ENCODE data around the gene KCTD7. TPM values are rescaled to one million over a fixed set of nuclear protein-coding genes. Genes with fewer than 3 reads are reported as not detected.
"Not testable (repeated sequence)": the region's sequence is repeated elsewhere in the genome, so short reads cannot be mapped to it uniquely, and the experiment has no call there.

Gene KCTD7
- total RNA-seq, 1 donor from 2014 or later, result 19.7 TPM

- peak; percentile 97 for DNase-seq (ENCODE audit: low read depth)
Measured at GRCh38 chr7:66681491-66682349, 53.0 kb downstream of the KCTD7 start.

DNA sequence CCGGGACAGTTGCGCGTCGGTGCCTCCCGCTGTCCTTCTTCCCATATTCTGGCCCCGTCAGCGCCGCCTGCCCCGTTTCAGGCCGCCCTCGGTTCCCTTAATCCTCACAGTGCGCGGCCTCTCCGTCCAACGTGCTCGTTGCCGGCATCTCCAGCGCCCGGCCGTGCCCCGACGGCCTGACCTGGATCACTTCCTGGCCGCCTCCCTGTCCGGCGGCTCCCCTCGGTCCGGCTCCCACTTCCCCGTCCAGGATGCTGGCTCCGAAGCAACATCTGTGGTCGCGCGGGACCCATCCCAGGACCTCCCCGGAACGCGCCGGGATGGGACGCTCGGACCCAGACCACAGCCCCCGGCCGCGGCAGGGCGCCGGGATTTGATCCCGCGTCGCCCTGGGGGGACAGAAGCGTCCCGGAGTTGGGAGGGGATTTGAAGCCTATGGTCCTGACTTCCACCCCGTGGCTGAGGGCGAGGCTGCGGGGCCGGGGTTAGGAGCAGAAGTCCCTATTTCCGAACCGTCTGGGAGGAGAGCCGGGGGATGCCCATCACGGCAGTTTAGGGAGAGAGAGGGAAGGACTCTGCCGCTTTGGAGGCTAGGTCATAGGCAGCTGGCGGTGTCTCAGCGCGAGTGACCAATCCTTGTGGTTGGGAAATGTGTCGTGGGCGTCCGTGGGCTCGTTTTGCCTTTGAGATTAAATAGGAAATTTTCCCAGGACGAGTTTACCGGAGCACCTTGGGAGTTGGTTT lies 53.8 kb downstream of the KCTD7 start:
- peak; percentile 68 for DNase-seq (ENCODE audit: low read depth)

GRCh38 chr7:66683094-66683769 lies 54.6 kb downstream of the KCTD7 start:
- peak; percentile 23 for DNase-seq (ENCODE audit: low read depth)

DNA sequence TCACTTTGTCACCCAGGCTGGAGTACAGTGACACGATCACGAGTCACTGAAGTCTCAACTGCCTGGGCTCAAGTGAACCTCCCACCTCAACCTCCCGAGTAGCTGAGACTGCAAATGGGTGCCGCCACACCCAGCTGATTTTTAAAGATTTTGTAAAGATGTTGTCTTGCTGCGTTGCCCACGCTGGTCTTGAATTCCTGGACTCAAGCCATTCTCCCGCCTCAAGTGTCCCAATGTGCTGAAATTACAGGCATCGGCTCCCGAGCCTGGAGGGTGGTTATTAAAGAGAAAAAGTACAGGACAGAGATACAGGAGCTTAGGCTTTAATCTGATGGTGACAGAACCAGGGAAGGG lies 55.1 kb downstream of the KCTD7 start:
- no peak for DNase-seq (ENCODE audit: low read depth)

DNA sequence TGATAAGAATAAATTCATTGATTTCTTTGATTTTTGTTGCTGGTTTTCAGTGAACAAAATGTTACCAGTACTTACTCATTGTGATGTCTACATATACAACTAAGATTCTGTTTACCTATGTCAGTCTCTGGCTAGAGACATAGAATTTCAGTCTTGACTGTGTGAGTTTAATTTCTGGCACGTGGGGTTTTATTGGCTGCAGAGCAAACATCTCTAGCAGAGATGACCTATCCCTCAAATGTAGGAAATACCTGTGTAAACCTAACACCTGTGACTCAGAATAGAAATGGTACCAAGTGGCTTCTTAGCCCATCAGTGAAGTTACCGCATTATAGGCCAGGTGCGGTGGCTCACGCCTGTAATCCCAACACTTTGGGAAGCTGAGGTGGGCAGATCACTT lies 57.0 kb downstream of the KCTD7 start:
- DNase-seq (ENCODE audit: low read depth), result not testable (repeated sequence)

DNA sequence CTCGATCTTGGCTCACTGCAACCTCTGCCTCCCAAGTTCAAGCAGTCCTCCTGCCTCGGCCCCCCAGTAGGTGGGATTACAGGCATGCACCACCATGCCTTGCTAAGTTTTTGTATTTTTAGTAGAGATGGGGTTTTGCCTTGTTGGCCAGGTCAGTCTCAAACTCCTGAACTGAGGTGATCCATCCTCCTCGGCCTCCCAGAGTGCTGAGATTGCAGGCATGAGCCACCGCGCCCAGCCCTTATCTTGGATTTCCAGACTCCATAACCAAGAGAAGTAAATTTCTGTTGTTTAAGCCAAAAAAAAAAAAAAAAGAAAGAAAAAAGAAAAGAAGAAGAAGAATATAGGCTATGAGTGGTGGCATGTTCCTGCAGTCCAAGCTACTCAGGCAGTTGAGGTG lies 58.5 kb downstream of the KCTD7 start:
- DNase-seq (ENCODE audit: low read depth), result no peak

DNA sequence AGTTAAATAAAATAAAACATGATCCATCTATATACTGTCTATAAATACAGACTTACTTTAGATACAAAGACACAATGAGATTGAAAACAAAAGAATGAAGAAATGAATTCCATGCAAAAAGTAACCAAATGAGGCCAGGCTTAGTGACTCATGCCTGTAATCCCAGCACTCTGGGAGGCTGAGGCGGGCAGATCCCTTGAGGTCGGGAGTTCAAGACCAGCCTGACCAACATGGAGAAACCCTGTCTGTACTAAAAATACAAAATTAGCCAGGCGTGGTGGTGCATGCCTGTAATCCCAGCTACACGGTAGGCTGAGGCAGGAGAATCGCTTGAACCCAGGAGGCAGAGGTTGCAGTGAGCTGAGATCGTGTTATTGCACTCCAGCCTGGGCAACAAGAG lies 59.0 kb downstream of the KCTD7 start:
- DNase-seq (ENCODE audit: low read depth), result not testable (repeated sequence)

- DNase-seq (ENCODE audit: low read depth), result no peak
Measured at GRCh38 chr7:66689081-66689480, 60.4 kb downstream of the KCTD7 start.

- no peak for DNase-seq (ENCODE audit: low read depth)
Measured at GRCh38 chr7:66693331-66693730, 64.7 kb downstream of the KCTD7 start.

Other genes starting within 250 kb of the KCTD7 start
- 40.7 and 48.1 TPM in 2 replicates for gene RABGEF1, start 111.9 kb downstream of the KCTD7 start, total RNA-seq

Measured in myocyte (in vitro differentiated cells).